HFFc6 (cell line): ENCODE data around the gene SSR4. TPM values are rescaled to one million over a fixed set of nuclear protein-coding genes. Genes with fewer than 3 reads are reported as not detected.

Experiments used
- DNase-seq: peaks from one replicate; pipeline ENCODE4 v3.0.0-alpha.2; 2018
- H3K27ac Mint-ChIP-seq: 2 replicates; pipeline ENCODE4 v1.8.0; 2020; ENCODE audit warnings: mild to moderate bottlenecking, mixed read lengths
- H3K27me3 Mint-ChIP-seq: 2 replicates; pipeline ENCODE4 v1.8.0; 2021; ENCODE audit warnings: mild to moderate bottlenecking, moderate library complexity, mixed read lengths; ENCODE audit not compliant: insufficient read depth
- H3K36me3 Mint-ChIP-seq: 2 replicates; pipeline ENCODE4 v1.8.0; 2021; ENCODE audit warnings: low read depth, mixed read lengths
- H3K4me1 Mint-ChIP-seq: 2 replicates; pipeline ENCODE4 v1.8.0; 2020; ENCODE audit warnings: low read depth, mixed read lengths
- H3K4me3 Mint-ChIP-seq: 2 replicates; pipeline ENCODE4 v1.8.0; 2020; ENCODE audit warnings: mild to moderate bottlenecking, moderate library complexity, mixed read lengths
- H3K9me3 Mint-ChIP-seq: 2 replicates; pipeline ENCODE4 v1.8.0; 2020; ENCODE audit warnings: mild to moderate bottlenecking, mixed read lengths
- total RNA-seq, 6 experiments: library from RNA; stranded (reverse); fragmentation: NEBNext Ultra II Directional; extraction: Animal tissue kit (Norgen Biotek cat#: 25700); gene quantifications; 2 replicates in 1 of 6; 3 replicates in 5 of 6; pipeline ENCODE4 v1.2.3, GENCODE V29; 2021
- TF ChIP-seq, protein P1 (sequence below): fragments of 200-600 bp; sonication (generic); IDR thresholded peaks from 2 replicates; pipeline ENCODE4 v1.5.0; 2021; ENCODE audit warnings: antibody characterized with exemption, mild to moderate bottlenecking

The SSR4 gene
- total RNA-seq, 6 experiments from 2014 or later: 171 to 247 (median 182) TPM

DNA sequence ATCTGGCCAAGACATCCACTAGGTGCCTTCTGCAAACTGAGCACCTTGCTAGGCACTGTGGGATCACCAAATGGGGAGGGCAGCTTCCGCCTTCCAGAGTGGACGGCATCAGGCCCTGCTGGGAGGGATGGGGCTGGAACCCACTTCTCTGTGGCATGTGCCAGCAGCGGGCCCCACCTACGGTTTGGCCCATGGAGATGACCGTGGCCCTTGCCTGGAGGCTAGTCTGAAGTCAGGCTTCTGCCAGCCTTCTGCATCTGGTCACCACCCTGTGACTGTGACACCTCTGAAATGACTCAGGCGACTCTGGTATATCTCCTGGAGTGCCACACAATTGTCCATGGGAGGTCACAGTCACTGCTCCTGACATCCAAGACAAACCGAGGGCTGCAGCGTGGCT lies 7.2 kb downstream of the SSR4 start:
- no peaks in the 10 kb centered on the region for H3K36me3 Mint-ChIP-seq
- H3K9me3 Mint-ChIP-seq: no peaks in the 10 kb centered on the region
- no peak overlapping the region for H3K27ac Mint-ChIP-seq
- TF ChIP-seq, protein P1, sequence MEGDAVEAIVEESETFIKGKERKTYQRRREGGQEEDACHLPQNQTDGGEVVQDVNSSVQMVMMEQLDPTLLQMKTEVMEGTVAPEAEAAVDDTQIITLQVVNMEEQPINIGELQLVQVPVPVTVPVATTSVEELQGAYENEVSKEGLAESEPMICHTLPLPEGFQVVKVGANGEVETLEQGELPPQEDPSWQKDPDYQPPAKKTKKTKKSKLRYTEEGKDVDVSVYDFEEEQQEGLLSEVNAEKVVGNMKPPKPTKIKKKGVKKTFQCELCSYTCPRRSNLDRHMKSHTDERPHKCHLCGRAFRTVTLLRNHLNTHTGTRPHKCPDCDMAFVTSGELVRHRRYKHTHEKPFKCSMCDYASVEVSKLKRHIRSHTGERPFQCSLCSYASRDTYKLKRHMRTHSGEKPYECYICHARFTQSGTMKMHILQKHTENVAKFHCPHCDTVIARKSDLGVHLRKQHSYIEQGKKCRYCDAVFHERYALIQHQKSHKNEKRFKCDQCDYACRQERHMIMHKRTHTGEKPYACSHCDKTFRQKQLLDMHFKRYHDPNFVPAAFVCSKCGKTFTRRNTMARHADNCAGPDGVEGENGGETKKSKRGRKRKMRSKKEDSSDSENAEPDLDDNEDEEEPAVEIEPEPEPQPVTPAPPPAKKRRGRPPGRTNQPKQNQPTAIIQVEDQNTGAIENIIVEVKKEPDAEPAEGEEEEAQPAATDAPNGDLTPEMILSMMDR: no peak
- DNase-seq: no peak
- H3K4me3 Mint-ChIP-seq: no peak overlapping the region
- H3K4me1 Mint-ChIP-seq: no peaks in the 10 kb centered on the region
- peaks cover 1% of the 10 kb centered on the region for H3K27me3 Mint-ChIP-seq

DNA sequence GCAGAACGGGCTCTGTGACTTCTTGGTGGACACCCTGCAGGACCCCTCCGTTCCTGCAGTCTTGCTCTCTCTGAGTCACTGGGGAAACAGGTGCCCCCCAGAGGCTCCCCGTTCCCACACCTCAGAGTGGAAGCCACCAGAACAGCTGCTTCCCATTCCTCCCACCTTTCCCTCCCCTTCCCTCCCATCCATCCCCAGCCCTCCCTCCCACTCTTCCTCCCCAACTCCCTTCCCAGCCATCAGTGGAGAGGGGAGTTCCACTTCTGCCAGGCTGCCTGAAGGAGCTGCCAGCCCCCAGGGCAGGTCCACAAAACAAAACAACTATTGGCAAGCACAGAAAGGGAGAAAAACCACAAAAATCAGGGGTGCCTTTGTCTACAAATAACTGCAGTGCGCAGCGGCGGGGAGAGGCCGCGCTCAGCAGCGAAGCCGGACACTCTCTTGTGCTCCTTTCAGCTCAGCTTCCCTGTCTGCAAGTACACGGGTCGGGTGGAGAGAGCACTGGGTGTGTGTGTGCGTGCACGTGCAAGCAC lies 8.1 kb downstream of the SSR4 start:
- H3K4me3 Mint-ChIP-seq: no peak overlapping the region
- no peaks in the 10 kb centered on the region for H3K9me3 Mint-ChIP-seq
- H3K4me1 Mint-ChIP-seq: no peaks in the 10 kb centered on the region
- no peak for DNase-seq
- no peak overlapping the region for H3K27ac Mint-ChIP-seq
- H3K36me3 Mint-ChIP-seq: no peaks in the 10 kb centered on the region
- TF ChIP-seq, protein P1: no peak
- H3K27me3 Mint-ChIP-seq: peaks cover 1% of the 10 kb centered on the region

DNA sequence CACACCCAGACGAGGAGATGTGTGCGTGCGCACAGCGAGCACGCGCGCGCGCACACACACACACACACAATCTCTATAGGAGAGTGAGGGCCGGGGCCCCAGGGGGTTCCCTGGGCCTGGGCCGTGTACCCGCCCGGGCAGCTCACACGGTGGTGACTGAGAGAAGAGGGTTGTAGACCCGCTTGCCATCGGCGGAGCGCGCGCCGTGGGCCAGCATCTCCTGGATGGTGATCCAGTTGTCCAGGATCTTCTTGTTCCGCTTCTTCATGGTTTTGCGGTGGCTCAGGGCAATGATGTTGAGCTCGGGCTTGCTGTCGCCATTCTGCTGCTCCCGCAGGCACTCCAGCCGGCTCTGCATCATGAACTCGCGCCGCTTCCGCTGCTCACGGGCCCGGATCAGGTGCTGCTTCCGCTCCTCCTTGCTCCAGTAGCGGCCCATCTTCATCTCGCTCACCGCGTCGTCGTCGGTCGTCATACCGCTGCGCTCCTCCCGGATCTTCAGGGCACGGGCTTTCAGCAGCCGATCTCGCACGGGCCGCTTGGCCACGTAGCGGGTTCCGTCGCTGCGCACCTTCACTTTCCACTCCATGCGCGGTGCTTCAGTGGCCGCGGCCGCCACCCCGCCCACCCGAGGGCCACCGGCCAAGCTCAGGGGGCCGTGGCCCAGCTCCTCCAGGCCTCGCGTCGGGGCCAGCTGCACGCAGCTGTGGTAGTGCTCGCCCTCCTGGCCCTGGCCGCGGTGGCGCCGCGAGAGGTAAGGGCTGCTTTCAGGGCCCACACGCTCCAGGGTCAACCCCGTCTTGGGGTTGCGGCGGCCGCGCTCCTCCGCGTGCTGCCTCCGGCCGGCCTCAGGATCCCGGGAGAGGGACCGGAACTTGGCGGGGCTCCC lies 9.0 kb downstream of the SSR4 start:
- DNase-seq: no peak
- Mint-ChIP-seq H3K4me3 (no peak overlapping the region), H3K4me1 (no peaks in the 10 kb centered on the region), H3K27ac (no peak overlapping the region), H3K36me3 (no peaks in the 10 kb centered on the region), H3K9me3 (no peaks in the 10 kb centered on the region), H3K27me3 (peaks cover 1% of the 10 kb centered on the region)
- TF ChIP-seq, protein P1: no peak

DNA sequence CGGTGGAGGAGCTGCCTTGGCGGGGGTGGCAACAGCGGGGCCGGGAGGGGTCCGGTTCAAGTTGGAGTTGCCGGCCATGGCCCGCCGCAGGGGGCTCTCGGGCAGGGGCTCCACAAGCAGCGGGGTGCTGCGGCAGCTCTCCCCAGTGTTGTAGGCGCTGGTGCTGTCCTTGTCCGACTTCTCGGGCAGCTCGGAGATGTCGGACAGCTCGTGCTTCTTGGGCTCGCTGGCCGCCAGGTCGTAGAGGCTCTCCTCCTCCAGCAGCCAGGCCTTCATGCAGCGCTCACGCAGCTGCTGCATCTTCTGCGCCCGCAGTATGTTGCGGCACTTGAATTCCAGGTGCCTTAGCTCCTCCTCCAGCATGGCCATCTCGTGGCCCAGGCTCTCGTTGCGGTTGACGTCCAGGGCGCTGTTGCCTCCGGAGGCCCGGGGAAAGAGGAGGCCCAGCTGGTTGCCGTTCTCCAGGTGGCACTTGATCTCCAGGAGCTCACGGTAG lies 9.7 kb downstream of the SSR4 start:
- no peaks in the 10 kb centered on the region for H3K36me3 Mint-ChIP-seq
- TF ChIP-seq, protein P1: no peak
- H3K27ac Mint-ChIP-seq: no peak overlapping the region
- no peaks in the 10 kb centered on the region for H3K9me3 Mint-ChIP-seq
- H3K27me3 Mint-ChIP-seq: peaks cover 1% of the 10 kb centered on the region
- H3K4me1 Mint-ChIP-seq: no peaks in the 10 kb centered on the region
- DNase-seq: no peak
- H3K4me3 Mint-ChIP-seq: no peak overlapping the region

GRCh38 chrX:153804621-153805020 lies 10.2 kb downstream of the SSR4 start:
- TF ChIP-seq, protein P1: no peak
- Mint-ChIP-seq H3K4me3 (no peak overlapping the region), H3K27ac (no peak overlapping the region), H3K36me3 (no peaks in the 10 kb centered on the region), H3K27me3 (peaks cover 2% of the 10 kb centered on the region), H3K4me1 (no peaks in the 10 kb centered on the region), H3K9me3 (no peaks in the 10 kb centered on the region)
- no peak for DNase-seq
